Activated CD4-positive, CD25-positive, alpha-beta regulatory T cell treated with anti-CD3 and anti-CD28 coated beads, Interleukin-2, amount 50 U/mL, for 24 hours (primary cell): ENCODE results near the gene GTF3C4.

Experiments
- ATAC-seq, 2 donors: fragments of 150-1000 bp; cut with Tn5 transposase; one replicate each; pipeline ENCODE4 v1.10.0; 2021; ENCODE audit warnings: mild to moderate bottlenecking in 1 of 2, moderate library complexity in 1 of 2

GTF3C4 gene, protein sequence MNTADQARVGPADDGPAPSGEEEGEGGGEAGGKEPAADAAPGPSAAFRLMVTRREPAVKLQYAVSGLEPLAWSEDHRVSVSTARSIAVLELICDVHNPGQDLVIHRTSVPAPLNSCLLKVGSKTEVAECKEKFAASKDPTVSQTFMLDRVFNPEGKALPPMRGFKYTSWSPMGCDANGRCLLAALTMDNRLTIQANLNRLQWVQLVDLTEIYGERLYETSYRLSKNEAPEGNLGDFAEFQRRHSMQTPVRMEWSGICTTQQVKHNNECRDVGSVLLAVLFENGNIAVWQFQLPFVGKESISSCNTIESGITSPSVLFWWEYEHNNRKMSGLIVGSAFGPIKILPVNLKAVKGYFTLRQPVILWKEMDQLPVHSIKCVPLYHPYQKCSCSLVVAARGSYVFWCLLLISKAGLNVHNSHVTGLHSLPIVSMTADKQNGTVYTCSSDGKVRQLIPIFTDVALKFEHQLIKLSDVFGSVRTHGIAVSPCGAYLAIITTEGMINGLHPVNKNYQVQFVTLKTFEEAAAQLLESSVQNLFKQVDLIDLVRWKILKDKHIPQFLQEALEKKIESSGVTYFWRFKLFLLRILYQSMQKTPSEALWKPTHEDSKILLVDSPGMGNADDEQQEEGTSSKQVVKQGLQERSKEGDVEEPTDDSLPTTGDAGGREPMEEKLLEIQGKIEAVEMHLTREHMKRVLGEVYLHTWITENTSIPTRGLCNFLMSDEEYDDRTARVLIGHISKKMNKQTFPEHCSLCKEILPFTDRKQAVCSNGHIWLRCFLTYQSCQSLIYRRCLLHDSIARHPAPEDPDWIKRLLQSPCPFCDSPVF

DNA sequence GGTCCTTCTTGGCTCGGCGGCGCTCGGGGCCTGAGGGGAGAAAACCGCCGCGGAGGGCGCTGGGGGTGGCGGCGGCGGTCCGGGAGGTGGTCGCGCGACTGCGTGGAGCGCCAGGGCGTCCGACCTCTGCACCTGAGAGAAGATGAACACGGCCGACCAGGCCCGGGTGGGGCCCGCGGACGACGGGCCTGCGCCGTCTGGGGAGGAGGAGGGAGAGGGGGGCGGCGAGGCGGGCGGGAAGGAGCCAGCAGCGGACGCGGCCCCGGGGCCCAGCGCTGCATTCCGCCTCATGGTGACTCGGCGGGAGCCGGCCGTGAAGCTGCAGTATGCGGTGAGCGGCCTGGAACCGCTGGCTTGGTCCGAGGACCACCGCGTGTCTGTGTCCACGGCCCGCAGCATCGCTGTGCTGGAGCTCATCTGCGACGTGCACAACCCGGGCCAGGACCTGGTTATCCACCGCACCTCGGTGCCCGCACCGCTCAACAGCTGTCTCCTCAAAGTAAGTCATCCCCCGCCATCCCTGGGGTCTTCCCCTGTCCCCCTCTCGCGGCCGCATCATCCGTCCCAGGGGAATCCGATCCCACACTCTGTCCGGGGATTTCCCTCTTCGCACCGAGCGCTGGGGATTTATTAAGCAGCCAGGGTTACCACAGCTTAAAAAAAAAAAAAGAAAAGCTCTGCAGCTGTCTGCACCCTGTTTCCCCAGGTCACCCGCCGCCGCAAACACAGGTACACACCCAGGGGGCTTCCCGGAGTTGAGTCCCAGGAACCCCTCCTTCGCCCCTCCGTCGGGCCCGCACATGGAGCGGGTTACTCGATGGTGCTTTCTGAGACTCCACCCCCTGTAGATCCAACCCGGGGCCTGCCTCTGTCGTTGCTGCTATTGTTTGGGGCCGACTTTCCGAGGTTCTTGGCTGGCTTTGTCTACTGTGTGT, at the start of gene GTF3C4:
GTF3C4 (plus strand) TSS at position 8 of the 935 bp plus-strand sequence; CDS start at position 143, 135 bp downstream.
- ATAC-seq = peak; percentile 37

DNA sequence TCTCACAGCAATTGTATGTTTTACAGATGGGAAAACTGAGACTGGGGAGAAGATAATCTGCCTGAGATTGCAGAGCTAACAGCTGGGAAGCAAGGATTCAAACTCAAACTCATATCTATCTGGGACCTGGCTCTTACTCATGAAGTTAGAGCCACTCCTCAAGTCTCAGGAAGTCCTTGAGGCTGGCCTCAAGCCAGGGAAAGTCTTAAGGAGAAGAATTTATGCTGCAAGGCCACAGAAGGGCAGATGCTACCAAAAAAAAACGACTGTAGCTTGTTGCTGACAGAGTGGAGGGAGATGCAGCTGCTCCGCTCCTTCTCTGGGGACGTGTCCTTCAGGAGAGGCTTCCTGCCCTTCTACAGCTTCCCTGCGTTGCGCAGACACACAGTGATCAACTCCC, 48.1 kb upstream of the GTF3C4 start:
- no peak for ATAC-seq

DNA sequence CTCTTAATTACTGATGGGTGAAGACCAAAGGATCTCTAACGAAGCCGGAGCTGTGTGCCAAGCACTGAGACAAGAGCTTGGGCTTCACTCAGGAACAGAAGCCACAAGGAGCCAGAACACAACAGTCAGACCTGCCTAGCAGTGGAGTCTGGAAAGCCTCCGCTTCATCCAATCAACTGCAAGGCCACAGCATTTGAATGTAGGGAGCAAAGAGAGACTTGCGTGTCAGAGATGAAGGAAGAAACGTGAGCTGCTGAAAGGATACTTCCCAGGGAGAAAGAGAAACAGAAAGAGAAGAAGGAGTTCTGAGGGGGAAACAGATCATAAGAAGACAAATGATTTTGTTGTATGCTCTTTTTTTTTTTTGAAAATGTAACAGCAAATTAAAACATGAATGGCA, 44.0 kb upstream of the GTF3C4 start:
- ATAC-seq = no peak

DNA sequence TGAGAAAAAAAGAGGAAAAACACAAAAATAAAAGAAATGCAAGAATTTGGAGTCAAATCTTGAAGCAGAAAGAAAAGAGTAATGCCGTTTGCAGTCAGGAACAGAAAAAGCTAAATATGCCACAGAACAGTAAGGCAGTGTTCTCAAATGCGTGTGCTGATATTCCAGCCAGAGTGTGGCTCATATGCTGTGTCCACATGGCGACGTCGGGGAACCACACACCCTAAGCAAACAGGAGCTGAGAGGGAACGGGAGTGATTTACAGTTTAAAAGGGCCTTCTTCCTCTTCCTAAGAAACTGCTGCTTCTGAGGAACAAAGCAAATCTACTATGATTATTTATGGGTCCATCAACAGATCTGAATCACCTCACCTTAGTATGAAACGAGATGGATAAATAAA, 43.2 kb upstream of the GTF3C4 start:
- ATAC-seq = no peak

DNA sequence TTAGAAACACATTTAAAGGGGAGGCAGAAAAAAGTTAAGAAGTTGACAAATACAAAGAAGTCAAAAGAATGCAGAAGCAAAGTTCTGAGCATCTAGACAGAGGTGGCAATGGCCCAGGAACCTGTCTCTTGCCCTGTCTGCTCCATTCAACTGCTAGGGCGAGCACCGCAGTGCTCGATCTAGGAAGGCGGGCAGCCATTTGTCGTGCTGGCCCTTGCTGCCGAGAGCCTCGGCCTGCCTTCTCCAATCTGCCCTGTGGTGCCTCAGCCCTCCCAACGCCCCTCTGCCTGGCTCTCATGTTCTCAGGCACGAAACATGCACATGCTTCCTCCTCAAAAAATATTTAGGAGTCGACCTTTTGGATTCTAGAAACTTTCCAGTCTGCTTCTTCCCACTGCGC, 42.7 kb upstream of the GTF3C4 start:
- ATAC-seq = no peak

- ATAC-seq = no peak
Observed at GRCh38 chr9:132628746-132629145, 41.5 kb upstream of the GTF3C4 start.

GRCh38 chr9:132630116-132630515, 40.1 kb upstream of the GTF3C4 start:
- no peak for ATAC-seq

DNA sequence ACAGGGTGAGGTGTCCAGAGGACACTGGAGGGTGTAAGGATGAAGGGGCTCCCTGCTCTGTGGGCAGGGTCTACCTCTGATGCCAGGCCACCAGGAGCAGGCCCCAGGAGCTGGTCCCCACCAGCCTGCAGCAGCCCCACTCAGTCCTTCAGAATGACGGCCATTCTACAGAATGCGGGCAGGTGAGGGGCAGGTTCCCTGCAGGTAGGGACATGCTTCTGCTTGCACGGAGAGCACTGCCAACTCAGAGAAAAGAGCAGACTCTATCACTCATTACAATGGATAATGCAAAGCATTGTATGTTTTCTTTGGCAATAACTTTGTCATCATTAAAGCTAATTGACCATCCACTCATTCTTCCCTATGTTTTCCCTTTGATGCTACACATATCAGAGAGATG, 39.5 kb upstream of the GTF3C4 start:
- no peak for ATAC-seq

DNA sequence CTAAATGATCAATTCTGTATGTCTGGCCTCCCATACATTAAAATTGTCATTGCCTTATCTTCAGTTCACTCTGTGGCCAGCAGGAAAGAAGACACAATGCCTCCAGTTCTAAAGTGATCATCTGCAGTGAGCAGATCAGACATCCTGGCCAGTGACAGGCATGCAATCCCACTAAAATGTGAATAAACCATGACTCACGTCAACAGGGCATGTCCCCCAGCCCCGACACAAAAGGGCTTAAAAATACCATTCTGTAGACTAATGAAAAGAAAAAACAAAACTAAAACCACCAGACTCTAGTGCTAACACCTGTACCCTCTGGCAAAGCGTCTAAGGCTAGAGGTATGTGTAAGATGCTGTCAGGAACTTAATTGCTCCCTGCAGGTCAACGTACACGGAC, 39.0 kb upstream of the GTF3C4 start:
- no peak for ATAC-seq

DNA sequence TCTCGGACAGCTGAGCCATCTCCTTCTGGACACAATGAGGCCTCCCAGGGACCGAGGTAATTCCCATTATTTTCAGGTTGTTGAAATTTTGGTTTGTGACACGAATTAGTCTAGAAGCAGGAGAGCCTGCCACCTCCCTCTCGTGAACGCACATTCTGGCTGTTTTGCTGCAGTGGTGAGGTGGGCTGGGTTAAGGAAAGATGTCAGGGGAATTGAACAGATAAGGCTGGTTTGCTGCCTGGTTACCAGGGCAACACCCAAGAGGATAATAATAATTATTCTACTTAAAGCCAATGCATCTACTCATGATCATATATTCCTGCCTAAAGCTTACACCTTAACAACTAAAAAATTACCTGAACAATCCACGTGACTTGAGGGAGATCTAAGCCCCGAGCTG, 38.6 kb upstream of the GTF3C4 start:
- ATAC-seq = no peak

DNA sequence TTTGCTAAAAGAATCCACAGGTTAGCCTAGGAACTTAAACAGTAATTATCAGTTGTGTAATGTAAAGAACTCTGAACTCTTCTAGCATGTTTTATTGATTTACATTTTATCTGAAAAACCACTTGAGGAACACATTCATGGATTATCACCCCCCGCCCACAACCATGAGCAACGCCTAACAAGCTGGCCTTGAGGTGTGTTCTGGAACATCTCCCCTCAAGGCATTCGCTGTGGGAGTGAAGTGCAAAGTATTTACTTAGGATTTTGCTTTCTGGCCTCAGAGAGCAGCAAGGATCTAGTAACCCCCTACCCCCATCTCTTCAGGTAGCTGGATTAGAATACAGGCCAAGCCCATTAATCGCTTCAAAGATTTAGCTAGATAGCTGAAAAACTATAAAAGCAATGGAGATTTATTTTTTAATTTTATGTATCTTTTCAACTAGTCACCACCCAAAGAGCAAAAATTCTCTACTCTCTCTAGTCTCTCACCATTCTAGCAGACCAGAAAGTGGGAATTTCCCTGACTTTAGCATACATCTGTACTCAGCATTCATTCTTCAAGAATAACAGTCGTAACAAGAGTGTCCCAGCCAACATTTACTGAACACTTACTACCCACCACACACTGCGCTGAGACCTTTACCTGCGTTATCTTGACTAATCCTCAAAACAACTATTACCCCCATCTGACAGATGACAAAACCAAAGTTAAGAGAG, 37.7 kb upstream of the GTF3C4 start:
- ATAC-seq = no peak

DNA sequence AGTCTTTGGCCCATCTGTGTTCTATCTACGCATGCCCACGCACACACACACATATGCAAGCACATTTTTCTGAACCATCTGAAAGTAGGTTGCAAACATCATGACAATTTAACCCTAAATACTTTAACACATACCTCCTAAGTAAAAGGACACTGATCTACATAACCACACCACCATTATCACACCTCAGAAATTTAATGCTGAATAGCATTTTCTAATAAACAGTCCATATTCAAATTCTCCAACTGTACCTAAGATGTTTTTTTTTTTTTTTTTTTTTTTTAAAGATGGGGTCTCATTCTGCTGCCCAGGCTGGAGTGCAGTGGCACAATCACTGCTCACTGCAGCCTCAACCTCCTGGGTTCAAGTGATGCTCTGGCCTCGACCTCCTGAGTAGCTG, 35.9 kb upstream of the GTF3C4 start:
- ATAC-seq = no peak

- no peak for ATAC-seq
Observed at GRCh38 chr9:132637351-132637750, 32.9 kb upstream of the GTF3C4 start.

- no peak for ATAC-seq
Observed at GRCh38 chr9:132637801-132638200, 32.5 kb upstream of the GTF3C4 start.

DNA sequence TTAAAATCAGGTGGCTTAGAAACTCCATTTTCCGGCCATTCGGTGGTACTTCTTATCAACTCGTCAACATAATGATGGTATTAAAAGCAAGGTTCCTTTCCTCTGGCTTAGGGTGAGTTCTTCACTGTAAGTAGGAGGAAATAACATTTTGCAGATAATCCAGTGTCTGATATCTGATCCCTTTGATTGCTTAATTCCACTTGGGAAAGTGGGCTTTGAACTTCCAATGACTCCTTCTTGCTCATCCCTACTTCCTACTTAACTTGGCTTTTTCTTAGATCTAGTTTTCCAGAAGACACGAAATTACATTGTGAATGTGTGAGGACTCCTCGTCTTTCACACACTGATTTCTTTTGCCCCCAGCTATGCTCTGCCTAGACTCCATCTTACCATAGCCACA, 32.0 kb upstream of the GTF3C4 start:
- ATAC-seq = no peak

DNA sequence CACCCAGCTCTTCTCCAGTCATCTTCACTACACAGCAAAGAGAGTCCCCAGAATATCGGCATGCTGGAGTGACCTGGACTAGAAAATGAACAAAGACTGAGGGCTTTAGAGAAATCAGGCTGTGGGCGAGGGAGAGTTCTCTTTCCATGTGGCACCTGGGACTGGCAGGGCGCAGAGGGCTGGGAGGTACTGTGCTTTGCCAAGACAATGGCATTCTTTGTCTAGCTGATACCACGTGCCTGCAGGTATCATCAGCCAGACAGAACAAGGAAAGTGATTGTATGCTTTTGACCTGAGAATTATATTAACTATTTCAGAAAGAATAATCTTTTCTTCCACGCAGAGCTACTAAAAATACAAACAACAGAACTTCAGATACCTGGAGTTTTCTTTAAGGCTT, 30.9 kb upstream of the GTF3C4 start:
- no peak for ATAC-seq

DNA sequence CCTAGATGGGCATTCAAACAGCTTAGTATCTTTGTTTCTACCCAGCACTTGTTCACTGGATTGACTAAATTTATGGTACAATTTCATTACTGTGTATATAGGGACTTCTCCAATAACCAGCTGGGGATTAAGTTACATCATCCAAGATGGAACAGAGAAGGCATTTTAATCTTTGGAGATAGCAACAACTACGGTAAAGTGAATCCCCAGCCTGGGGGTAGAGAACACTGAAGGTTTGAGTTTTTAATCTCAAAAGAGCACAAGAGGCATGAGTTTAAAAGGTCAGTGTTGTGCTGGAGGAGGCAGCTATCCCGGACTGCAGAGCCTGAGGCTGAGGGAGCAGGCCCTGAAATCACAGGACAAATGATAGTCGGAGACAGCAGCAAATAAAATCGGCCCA, 29.0 kb upstream of the GTF3C4 start:
- ATAC-seq = no peak

DNA sequence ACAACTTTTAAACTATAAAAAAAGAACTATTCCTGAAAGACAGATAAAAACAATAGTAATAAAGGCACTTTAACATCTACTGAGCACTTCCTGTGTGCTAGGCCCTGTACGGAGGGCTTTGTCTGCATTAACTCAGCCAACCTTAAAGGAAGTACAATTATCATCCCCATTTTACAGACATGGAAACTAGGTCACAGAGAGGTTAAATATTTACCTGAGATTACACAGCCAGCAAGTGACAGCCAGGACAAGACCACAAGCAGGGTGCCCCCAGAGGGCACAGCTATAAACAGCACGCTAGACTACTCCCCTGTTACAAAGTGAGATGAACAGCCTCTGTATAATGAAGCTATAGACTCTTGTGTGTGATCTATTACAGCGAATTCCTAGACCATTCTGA, 26.0 kb upstream of the GTF3C4 start:
- ATAC-seq = peak in 1 of 2 donors; percentile 25

DNA sequence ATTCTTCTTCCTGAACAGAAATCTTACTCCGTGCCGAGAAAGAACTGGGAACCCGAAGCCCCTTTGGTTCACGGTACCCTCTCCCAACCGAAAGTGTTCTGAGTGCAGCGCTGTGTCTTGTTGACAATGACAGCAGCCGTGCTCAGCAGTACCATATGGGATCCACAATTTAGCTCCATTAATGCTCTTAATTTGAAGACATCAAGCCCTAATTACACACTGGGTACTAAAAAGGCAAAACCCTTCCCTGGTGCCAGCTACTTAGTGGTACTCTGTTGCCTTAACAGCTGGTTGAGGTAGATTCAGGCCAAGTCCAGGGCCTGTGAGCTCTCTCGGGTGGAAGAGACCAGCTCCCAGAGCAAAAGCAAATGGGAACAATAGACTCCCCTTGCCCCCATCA, 25.0 kb upstream of the GTF3C4 start:
- no peak for ATAC-seq

- ATAC-seq = no peak
Observed at GRCh38 chr9:132645711-132646110, 24.6 kb upstream of the GTF3C4 start.

DNA sequence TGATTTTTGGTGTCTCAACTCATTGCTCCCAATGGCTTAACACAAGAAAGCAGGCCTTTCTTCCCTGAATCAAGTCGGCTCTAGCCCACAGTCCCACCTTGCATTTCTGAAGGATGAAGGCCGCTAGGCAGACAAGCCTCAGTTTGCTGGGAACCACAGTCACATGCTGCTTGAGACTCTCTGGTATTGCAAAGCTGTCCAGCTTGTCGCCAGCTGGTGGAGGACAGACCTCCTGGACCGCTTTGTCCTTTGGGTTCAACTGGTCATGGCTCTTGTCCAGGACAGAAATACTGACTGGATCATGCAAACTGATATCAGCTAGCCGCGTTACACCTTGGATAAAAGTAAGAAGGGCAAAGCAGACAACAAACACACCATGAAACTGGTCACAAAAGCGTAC, 23.5 kb upstream of the GTF3C4 start:
- no peak for ATAC-seq

GRCh38 chr9:132647355-132647754, 22.9 kb upstream of the GTF3C4 start:
- no peak for ATAC-seq
